NT2/D1 (cell line): Measurements from ENCODE around the gene MPP2.

Experiments used
- SUZ12 ChIP-seq: IDR thresholded peaks from 2 replicates; pipeline ENCODE4 v1.6.1; 2011; ENCODE audit not compliant: insufficient read length, insufficient read depth; ENCODE audit errors: extremely low read depth
- YY1 ChIP-seq: IDR thresholded peaks from 2 replicates; pipeline ENCODE4 v1.6.1; 2011; ENCODE audit not compliant: insufficient read length, insufficient read depth
- ZNF274 ChIP-seq: IDR thresholded peaks from 2 replicates; pipeline ENCODE4 v1.6.1; 2011; ENCODE audit warnings: mild to moderate bottlenecking, low read depth, low read length

DNA sequence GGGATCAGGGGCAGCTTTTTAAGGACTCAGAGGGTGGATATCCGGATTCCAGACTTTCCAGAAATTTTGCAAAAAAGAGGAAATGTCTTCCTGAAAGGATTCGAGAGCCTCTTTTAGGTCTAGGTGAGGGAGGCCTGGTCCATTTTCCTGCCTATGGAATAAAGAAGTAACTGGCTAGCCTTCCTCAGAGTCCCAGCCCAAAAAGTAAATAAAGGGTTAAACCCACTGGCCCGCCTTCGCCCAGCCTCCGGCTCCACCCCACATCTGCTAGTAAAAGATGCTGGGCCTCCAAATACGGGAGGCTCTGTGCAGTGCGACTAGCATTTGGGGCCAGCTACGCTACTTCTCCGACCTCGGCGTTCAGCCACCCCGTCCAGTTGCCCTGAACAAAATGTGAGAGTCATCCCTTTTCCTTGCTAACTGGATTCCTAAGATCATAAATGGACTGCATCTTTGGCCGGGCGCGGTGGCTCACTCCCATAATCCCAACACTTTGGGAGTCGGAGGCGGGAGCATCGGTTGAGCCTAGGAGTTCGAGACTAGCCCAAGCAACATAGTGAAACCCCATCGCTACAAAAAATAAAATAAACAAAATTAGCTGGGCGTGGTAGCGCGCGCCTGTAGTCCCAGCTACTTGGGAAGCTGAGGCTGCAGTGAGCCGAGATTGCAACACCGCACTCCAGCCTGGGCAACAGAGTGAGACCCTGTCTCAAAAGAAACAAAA is 824 bp upstream of the MPP2 start:
- TF ChIP-seq ZNF274 (no peak), SUZ12 (no peak), YY1 (no peak)
